Endothelial cell of umbilical vein (primary cell): Measurements from ENCODE around the gene ECSIT.

Source experiments
- EZH2 ChIP-seq: IDR thresholded peaks from 2 replicates; pipeline ENCODE4 v1.6.1; 2012; ENCODE audit warnings: borderline replicate concordance, low read depth, mild to moderate bottlenecking, moderate library complexity, low read length, inconsistent platforms; ENCODE audit not compliant: severe bottlenecking
- GATA2 ChIP-seq: IDR thresholded peaks from 2 replicates; pipeline ENCODE4 v1.7.0; 2011; ENCODE audit warnings: low read depth, mild to moderate bottlenecking, moderate library complexity, mixed read lengths, low read length; ENCODE audit not compliant: insufficient read length, insufficient read depth
- JUN ChIP-seq: IDR thresholded peaks from 2 replicates; pipeline ENCODE4 v1.6.1; 2011; ENCODE audit warnings: borderline replicate concordance, low read depth; ENCODE audit not compliant: insufficient read length, insufficient read depth
- MYC ChIP-seq: IDR thresholded peaks from one replicate; pipeline ENCODE4 v1.6.1; 2011; ENCODE audit warnings: mild to moderate bottlenecking, low read depth, low read length
- POLR2A ChIP-seq: IDR thresholded peaks from 2 replicates; pipeline ENCODE4 v1.6.1; 2012; ENCODE audit warnings: low read depth, mild to moderate bottlenecking, control low read depth, low read length
- POLR2AphosphoS5 ChIP-seq: IDR thresholded peaks from 2 replicates; pipeline ENCODE4 v1.6.1; 2012; ENCODE audit warnings: low read depth, mild to moderate bottlenecking, control low read depth, low read length, moderate library complexity; ENCODE audit not compliant: insufficient read depth
- TF ChIP-seq, protein P1 (sequence below), 2 donors: IDR thresholded peaks; 1 replicate in 1 of 2; 2 replicates in 1 of 2; pipeline ENCODE4 v1.5.1; 2011; ENCODE audit warnings: low read length in 2 of 2, mild to moderate bottlenecking in 2 of 2, moderate library complexity in 2 of 2, control low read depth in 1 of 2, inconsistent platforms in 1 of 2, low read depth in 1 of 2; ENCODE audit not compliant: insufficient read depth in 1 of 2; ENCODE audit errors: extremely low read depth in 1 of 2
- TF ChIP-seq, protein P2 (sequence below): IDR thresholded peaks from 2 replicates; pipeline ENCODE4 v1.6.1; 2011; ENCODE audit not compliant: insufficient read depth, insufficient read length

GRCh38 chr19:11574689-11575088, 45.8 kb upstream of the ECSIT start:
- TF ChIP-seq MYC (no peak), GATA2 (no peak), POLR2A (no peak), JUN (no peak), EZH2 (no peak), POLR2AphosphoS5 (no peak)
- TF ChIP-seq, protein P1, sequence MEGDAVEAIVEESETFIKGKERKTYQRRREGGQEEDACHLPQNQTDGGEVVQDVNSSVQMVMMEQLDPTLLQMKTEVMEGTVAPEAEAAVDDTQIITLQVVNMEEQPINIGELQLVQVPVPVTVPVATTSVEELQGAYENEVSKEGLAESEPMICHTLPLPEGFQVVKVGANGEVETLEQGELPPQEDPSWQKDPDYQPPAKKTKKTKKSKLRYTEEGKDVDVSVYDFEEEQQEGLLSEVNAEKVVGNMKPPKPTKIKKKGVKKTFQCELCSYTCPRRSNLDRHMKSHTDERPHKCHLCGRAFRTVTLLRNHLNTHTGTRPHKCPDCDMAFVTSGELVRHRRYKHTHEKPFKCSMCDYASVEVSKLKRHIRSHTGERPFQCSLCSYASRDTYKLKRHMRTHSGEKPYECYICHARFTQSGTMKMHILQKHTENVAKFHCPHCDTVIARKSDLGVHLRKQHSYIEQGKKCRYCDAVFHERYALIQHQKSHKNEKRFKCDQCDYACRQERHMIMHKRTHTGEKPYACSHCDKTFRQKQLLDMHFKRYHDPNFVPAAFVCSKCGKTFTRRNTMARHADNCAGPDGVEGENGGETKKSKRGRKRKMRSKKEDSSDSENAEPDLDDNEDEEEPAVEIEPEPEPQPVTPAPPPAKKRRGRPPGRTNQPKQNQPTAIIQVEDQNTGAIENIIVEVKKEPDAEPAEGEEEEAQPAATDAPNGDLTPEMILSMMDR (IDR thresholded peaks at IDR 0.05; ENCODE audit: extremely low read depth in 1 of 2, insufficient read depth in 1 of 2, low read depth in 1 of 2, low read length in 2 of 2), result no peak
- TF ChIP-seq, protein P2, sequence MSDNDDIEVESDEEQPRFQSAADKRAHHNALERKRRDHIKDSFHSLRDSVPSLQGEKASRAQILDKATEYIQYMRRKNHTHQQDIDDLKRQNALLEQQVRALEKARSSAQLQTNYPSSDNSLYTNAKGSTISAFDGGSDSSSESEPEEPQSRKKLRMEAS, result no peak
